Uterus (tissue), 4 donors: ENCODE measurements around the gene TMEM54. TPM values are rescaled to one million over a fixed set of nuclear protein-coding genes. Genes with fewer than 3 reads are reported as not detected.

Source experiments
- DNase-seq, 2 donors: peaks; one replicate each; pipeline ENCODE4 v3.0.0-alpha.2; 2019 to 2020
- H3K27ac ChIP-seq, 2 donors: fragments of 200-600 bp; sonication (generic); 1 replicate in 1 of 2; 2 replicates in 1 of 2; pipeline ENCODE4 v1.5.1; 2016 to 2018
- H3K27me3 ChIP-seq, 2 donors: fragments of 200-600 bp; sonication (generic); one replicate each; pipeline ENCODE4 v1.5.1; 2018 to 2019; ENCODE audit warnings: control low read depth in 1 of 2
- H3K36me3 ChIP-seq, 2 donors: fragments of 200-600 bp; sonication (generic); one replicate each; pipeline ENCODE4 v1.5.1; 2019; ENCODE audit warnings: control low read depth in 1 of 2
- H3K4me1 ChIP-seq, 2 donors: fragments of 200-600 bp; sonication (generic); one replicate each; pipeline ENCODE4 v1.5.1; 2018 to 2019; ENCODE audit warnings: control low read depth in 1 of 2
- H3K4me3 ChIP-seq, 2 donors: fragments of 200-600 bp; sonication (generic); 1 replicate in 1 of 2; 2 replicates in 1 of 2; pipeline ENCODE4 v1.5.1; 2018 to 2019; ENCODE audit warnings: mild to moderate bottlenecking in 1 of 2
- H3K9me3 ChIP-seq, 2 donors: fragments of 200-600 bp; sonication (generic); one replicate each; pipeline ENCODE4 v1.5.1; 2019; ENCODE audit warnings: control low read depth in 1 of 2
- POLR2A ChIP-seq, 2 donors: fragments of 450-650 bp; IDR thresholded peaks; one replicate each; pipeline ENCODE4 v1.6.1; 2016; ENCODE audit warnings: antibody characterized with exemption in 2 of 2, mild to moderate bottlenecking in 1 of 2, moderate library complexity in 1 of 2
- intact Hi-C: fragments of 100-400 bp; cut with DNase I; formaldehyde crosslinking; loops from one replicate; pipeline ENCODE4 v1.15.1; 2023; ENCODE audit warnings: low total_unique reads
- total RNA-seq, 4 donors: library from RNA; depleted of rRNA in 3 of 4; stranded (reverse); fragments of >200 nt in 3 of 4; gene quantifications; one replicate each; pipeline versions ENCODE4 v1.1.0 to v1.2.4, GENCODE V29; 2014 to 2023
- TF ChIP-seq, protein P1 (sequence below), 4 experiments: fragments of 200-600 bp in 2 of 4; fragments of 450-650 bp in 2 of 4; sonication (generic) in 2 of 4; IDR thresholded peaks; one replicate each; pipeline ENCODE4 v1.5.1; 2016 to 2019; ENCODE audit warnings: antibody characterized with exemption in 4 of 4, mild to moderate bottlenecking in 2 of 4, moderate library complexity in 1 of 4
- donor health status: DM: yes; HTN: yes; CAD: no.

The TMEM54 gene
- total RNA-seq, 4 donors from 2014 or later = 18.4 to 57.4 (median 34.8) TPM

DNA sequence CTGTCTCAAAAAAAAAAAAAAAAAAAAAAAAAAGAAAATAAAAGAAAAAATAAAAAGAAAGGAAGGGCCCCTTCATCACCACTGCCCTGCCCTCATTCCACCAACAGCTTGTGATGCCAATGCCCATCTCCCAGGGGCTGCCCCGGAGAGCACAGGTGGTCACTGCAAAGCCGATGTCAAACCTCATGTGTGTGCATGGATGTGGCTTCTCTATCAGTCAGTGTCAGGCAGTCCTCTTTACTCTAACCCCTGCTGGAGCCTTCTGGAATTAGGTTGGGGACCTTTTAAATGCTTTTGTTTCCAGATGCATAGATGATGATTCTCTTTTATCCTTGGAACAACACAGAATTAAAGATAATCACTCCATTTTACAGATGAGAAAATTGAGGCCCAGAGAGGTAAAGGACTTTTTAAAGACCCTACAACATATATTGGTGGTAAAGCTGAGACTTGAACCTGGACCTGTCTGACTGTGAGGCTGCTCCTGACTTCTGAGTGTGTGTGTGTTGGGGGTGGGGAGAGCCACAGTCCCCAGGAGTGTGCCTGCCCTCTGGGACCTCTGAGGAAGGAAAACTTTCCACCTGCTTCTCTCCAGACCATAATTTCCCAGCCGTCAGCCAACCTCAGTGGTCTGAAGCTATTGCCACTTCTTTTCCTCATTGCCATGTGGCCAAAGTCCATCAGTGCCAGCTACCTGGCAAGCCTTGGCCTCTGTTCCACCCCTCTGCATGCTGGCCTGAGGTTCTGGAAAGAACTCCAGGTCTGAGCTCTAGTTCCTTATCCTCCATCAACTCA, 3.0 kb upstream of the TMEM54 start:
- TF ChIP-seq, protein P1, sequence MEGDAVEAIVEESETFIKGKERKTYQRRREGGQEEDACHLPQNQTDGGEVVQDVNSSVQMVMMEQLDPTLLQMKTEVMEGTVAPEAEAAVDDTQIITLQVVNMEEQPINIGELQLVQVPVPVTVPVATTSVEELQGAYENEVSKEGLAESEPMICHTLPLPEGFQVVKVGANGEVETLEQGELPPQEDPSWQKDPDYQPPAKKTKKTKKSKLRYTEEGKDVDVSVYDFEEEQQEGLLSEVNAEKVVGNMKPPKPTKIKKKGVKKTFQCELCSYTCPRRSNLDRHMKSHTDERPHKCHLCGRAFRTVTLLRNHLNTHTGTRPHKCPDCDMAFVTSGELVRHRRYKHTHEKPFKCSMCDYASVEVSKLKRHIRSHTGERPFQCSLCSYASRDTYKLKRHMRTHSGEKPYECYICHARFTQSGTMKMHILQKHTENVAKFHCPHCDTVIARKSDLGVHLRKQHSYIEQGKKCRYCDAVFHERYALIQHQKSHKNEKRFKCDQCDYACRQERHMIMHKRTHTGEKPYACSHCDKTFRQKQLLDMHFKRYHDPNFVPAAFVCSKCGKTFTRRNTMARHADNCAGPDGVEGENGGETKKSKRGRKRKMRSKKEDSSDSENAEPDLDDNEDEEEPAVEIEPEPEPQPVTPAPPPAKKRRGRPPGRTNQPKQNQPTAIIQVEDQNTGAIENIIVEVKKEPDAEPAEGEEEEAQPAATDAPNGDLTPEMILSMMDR (IDR thresholded peaks at IDR 0.05) = no peak
- no peak for TF ChIP-seq POLR2A (IDR thresholded peaks at IDR 0.05)
- no peak overlapping the region for H3K27ac ChIP-seq
- H3K27me3 ChIP-seq = no peaks in the 10 kb centered on the region
- intact Hi-C loops = no loop called here
- no peaks in the 10 kb centered on the region for H3K9me3 ChIP-seq
- DNase-seq = no peak
- H3K4me3 ChIP-seq = no peak overlapping the region
- no peaks in the 10 kb centered on the region for H3K36me3 ChIP-seq
- H3K4me1 ChIP-seq = peaks cover 0 to 6% of the 10 kb centered on the region in 2 donors

DNA sequence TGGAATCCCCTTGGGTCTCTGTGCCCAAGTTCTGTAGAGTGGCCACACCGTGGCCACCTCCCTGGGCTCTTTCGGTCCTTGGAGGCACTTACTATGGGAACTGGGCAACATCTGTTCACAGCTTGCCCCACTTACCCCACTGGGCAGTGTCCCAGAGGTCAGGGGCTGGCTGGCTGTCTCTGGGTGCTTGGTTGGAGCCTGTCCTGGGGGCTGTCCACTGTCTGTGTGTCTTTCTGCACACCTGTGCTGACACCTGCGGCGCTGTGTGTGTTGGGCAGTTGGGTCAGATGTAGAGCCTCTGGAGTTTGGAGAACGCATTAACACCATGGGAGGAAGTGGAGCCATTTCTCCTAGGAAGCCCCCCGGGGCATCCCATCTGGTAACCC, 1.3 kb upstream of the TMEM54 start:
- Histone ChIP-seq H3K4me1 (peaks cover 0 to 6% of the 10 kb centered on the region in 2 donors), H3K9me3 (no peaks in the 10 kb centered on the region), H3K4me3 (no peak overlapping the region), H3K36me3 (no peaks in the 10 kb centered on the region), H3K27ac (no peak overlapping the region), H3K27me3 (no peaks in the 10 kb centered on the region)
- no peak for TF ChIP-seq POLR2A (IDR thresholded peaks at IDR 0.05)
- TF ChIP-seq, protein P1 (IDR thresholded peaks at IDR 0.05) = no peak
- no peak for DNase-seq
- intact Hi-C loops = no loop called here

DNA sequence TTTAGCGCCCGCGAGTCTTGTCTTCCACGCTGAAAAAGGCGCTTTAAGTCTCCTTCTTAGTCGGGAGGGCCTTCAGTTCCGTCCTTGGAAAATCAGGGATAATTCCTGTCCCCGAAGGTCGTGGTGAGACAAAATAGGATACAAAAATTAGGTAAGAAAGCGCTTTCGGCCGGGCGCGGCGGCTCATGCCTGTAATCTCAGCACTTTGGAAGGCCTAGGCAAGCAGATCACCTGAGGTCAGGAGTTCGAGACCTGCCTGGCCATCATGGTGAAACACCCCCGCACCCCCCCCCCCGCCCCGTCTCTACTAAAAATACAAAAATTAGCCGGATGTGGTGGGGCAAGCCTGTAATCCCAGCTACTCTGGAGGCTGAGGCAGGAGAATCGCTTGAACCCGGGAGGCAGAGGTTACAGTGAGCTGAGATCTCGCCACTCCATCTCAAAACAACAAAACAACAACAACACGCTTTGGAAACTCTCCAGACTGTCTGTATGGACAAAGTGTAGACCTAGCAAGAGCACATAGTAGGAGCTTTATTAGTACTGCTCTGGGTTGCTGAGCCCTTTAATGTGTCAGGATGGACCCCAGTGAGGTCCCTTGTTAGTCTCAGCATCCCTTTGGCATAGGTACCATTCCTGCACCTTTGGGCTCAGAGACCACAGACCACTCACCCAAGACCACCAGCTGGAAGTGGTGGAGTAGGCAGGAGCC, 790 bp upstream of the TMEM54 start:
- no peak for TF ChIP-seq POLR2A (IDR thresholded peaks at IDR 0.05)
- TF ChIP-seq, protein P1 (IDR thresholded peaks at IDR 0.05) = no peak
- DNase-seq = no peak
- Histone ChIP-seq H3K36me3 (no peaks in the 10 kb centered on the region), H3K27me3 (no peaks in the 10 kb centered on the region), H3K4me1 (peaks cover 0 to 6% of the 10 kb centered on the region in 2 donors), H3K27ac (peak overlapping the region; percentile 51 to 66), H3K9me3 (no peaks in the 10 kb centered on the region), H3K4me3 (peak overlapping the region; percentile 39 to 67)
- intact Hi-C loops = no loop called here

DNA sequence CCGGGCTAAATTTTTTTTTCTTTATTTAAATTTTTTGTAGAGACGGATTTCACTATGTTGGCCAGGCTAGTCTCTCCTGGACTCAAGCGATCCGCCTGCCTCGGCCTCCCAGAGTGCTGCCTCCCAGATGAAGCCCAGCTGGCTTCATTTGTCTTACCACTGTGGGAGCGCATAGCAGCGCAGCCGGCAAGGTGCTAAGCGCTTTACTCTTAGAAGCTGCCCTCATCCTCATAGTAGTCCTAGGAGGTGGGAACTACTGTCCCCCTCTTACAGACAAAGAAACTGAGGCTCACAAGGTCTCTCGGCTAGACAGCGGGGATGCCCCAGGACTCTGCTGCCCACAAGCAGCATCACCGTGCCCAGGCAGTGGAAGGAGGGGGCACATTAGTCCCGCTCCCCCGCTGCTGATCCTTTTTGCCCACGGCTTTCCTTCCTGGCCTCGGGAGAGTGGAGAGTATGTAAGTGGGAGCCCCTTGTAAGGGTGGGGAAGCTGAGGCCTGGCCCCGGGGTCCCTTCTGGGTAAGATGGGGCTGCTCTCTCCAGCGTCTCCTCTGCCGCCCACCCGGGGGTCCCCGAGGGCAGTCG, 726 bp downstream of the TMEM54 start:
- no peak for DNase-seq
- TF ChIP-seq, protein P1 (IDR thresholded peaks at IDR 0.05) = no peak
- no peak for TF ChIP-seq POLR2A (IDR thresholded peaks at IDR 0.05)
- Histone ChIP-seq H3K27me3 (no peaks in the 10 kb centered on the region), H3K4me1 (peaks cover 0 to 6% of the 10 kb centered on the region in 2 donors), H3K4me3 (peak overlapping the region; percentile 39 to 67), H3K36me3 (no peaks in the 10 kb centered on the region), H3K9me3 (no peaks in the 10 kb centered on the region), H3K27ac (peak overlapping the region; percentile 65 to 82)
- intact Hi-C loops = no loop called here
